Omental fat pad (tissue), 4 donors: ENCODE data around the gene TMEM201. TPM values are rescaled to one million over a fixed set of nuclear protein-coding genes. Genes with fewer than 3 reads are reported as not detected.
"Not testable (repeated sequence)": the region's sequence is repeated elsewhere in the genome, so short reads cannot be mapped to it uniquely, and the experiment has no call there.

ENCODE experiments used
- ATAC-seq: fragments of 150-250 bp; one replicate; pipeline ENCODE4 v1.9.1; 2016; ENCODE audit warnings: mild to moderate bottlenecking, moderate library complexity; ENCODE audit not compliant: low FRiP score
- DNase-seq: peaks from one replicate; pipeline ENCODE4 v3.0.0-alpha.2; 2019; ENCODE audit warnings: low spot score
- total RNA-seq, 4 donors: library from RNA; depleted of rRNA; stranded (reverse); fragments of >200 nt; gene quantifications; one replicate each; pipeline ENCODE4 v1.1.0, GENCODE V29; 2016
- TF ChIP-seq, protein P1 (sequence below), 3 donors: fragments of 450-650 bp; IDR thresholded peaks; one replicate each; pipeline ENCODE4 v1.5.1; 2016 to 2017; ENCODE audit warnings: antibody characterized with exemption in 3 of 3, mild to moderate bottlenecking in 3 of 3, moderate library complexity in 2 of 3

TMEM201 gene
- total RNA-seq, 4 donors from 2014 or later = 4.5 to 13.1 (median 6.8) TPM

DNA sequence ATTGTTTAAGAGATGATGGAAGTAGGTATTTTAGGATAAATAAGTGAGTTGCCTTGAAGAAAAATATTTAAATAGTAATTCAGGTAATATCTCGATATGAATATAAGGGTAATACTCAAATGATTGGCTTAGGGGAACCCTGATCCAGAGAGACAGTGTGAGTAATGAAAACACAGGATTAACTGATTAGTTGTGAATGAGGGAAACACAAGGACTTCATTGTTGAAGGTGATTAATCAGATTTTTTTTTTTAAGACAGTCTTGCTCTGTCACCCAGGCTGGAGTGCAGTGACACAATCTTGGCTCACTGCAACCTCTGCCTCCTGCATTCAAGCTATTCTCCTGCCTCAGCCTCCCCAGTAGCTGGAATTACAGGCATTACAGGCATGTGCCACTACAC, 36.7 kb upstream of the TMEM201 start:
- TF ChIP-seq, protein P1, sequence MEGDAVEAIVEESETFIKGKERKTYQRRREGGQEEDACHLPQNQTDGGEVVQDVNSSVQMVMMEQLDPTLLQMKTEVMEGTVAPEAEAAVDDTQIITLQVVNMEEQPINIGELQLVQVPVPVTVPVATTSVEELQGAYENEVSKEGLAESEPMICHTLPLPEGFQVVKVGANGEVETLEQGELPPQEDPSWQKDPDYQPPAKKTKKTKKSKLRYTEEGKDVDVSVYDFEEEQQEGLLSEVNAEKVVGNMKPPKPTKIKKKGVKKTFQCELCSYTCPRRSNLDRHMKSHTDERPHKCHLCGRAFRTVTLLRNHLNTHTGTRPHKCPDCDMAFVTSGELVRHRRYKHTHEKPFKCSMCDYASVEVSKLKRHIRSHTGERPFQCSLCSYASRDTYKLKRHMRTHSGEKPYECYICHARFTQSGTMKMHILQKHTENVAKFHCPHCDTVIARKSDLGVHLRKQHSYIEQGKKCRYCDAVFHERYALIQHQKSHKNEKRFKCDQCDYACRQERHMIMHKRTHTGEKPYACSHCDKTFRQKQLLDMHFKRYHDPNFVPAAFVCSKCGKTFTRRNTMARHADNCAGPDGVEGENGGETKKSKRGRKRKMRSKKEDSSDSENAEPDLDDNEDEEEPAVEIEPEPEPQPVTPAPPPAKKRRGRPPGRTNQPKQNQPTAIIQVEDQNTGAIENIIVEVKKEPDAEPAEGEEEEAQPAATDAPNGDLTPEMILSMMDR (IDR thresholded peaks at IDR 0.05) = no peak
- ATAC-seq = no peak

GRCh38 chr1:9553736-9554144, 35.0 kb upstream of the TMEM201 start:
- TF ChIP-seq, protein P1 (IDR thresholded peaks at IDR 0.05) = no peak
- no peak for DNase-seq
- ATAC-seq = no peak

More for the DNA sequence above, 36.7 kb upstream of the TMEM201 start:
- DNase-seq = no peak

DNA sequence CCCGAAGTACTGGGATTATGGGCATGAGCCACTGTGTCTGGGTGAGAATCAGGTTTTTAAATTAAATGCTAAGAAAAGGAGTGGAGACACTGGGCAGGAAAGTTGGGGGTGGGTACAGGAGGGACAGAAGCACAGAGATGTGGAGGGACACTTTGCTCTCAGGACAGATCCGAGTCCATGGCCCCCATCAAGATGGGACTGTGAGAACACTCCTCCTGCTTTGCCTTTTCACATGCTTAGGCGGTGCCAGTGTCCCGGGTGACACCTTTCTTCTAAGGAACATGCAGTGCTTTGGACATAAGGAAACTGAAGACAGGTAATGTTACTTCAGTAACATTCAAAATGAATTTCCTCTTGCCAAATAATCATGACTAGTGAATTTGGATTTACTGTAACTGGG, 32.8 kb upstream of the TMEM201 start:
- TF ChIP-seq, protein P1 (IDR thresholded peaks at IDR 0.05) = no peak
- DNase-seq = no peak
- ATAC-seq = no peak

- no peak for ATAC-seq
- no peak for DNase-seq
- TF ChIP-seq, protein P1 (IDR thresholded peaks at IDR 0.05) = no peak
Measured at GRCh38 chr1:9557624-9558023, 31.1 kb upstream of the TMEM201 start.

GRCh38 chr1:9558271-9558945, 30.3 kb upstream of the TMEM201 start:
- TF ChIP-seq, protein P1 (IDR thresholded peaks at IDR 0.05) = no peak
- no peak for DNase-seq
- no peak for ATAC-seq

DNA sequence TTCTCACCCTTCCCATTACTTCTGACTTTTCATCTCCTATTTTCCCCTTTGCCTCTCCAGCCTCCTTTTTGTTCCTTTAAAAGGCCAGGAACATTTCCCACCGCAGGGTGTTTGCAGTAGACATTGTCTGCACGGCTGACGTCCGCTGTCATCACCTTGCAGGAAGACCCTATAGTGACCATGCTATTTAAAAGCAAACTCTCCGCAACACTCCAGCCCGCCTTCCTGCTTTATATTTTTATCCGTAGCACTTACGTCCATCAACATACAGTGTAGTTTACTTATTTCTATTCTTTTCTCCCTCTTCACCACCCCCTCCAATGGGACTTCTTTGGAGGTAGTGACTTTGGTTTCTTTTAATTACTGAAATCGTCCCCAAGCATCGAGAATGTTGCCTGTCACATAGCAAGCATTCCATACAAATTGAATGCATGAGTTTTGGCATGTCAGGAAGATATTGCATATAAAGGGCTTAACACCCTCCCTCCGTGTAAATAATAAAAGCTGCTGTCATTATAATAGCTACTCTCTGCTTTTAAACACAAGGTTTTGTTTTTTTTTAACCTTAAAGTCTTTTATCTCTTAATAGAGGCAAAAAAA, 29.7 kb upstream of the TMEM201 start:
- TF ChIP-seq, protein P1 (IDR thresholded peaks at IDR 0.05) = no peak
- ATAC-seq (no peak), DNase-seq (no peak)

GRCh38 chr1:9559673-9560072, 29.0 kb upstream of the TMEM201 start:
- DNase-seq (no peak), ATAC-seq (no peak)
- TF ChIP-seq, protein P1 (IDR thresholded peaks at IDR 0.05) = no peak

DNA sequence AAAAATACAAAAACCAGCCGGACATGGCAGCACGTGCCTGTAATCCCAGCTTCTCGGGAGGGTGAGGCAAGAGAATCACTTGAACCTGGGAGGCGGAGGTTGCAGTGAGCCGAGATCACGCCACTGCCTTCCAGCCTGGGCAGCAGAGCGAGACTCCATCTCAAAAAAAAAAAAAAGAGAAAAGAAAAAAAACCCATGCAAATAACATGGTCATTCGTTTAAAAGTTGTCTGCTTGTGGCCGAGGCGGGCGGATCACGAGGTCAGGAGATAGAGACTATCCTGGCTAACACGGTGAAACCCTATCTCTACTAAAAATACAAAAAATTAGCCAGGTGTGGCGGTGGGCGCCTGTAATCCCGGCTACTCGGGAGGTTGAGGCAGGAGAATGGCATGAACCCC, 28.6 kb upstream of the TMEM201 start:
- not testable (repeated sequence) for ATAC-seq

More for the DNA sequence above, 28.6 kb upstream of the TMEM201 start:
- DNase-seq = not testable (repeated sequence)
